GM12872 (cell line): ENCODE data around the gene CDK16.

Source experiments
- TF ChIP-seq, protein P1 (sequence below): IDR thresholded peaks from 3 replicates; pipeline ENCODE4 v1.5.1; 2011; ENCODE audit warnings: low read depth, mild to moderate bottlenecking, low read length, moderate library complexity; ENCODE audit not compliant: insufficient read depth

The CDK16 gene

DNA sequence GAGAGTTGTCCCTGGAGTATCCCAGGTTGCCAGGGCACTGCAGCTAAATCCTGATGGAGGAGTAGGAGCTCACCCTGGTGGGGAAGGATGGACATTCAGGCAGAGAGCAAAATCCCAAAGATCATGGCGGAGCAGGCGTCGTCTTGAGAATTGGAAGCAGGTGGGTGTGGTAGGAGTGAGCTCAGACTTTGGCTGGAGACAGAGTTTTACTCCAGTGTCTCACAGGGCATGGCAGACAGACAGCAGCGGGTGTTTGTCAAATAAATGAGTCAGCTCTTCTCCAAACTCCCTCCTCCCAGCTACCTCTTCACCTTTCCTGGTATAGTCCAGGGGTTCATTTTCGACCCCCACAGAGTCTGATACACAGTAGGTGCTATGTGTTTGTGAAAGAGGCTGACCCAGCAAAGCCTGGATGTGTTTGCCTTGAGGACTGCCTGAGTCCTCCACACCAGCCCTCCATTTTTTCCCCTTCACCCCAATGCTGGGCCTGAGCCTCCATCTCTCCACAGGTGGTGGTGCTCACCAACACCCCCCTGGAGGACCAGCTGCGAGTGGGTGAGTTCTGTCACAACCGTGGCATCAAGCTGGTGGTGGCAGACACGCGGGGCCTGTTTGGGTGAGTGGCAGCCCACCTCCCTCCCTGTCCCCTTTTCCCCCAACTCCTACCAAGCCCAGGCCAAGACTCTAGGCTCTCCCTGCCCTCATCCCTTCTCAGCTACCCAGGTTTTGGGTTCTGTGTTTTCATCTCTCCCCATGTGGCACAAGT lies 17.9 kb upstream of the CDK16 start:
- TF ChIP-seq, protein P1, sequence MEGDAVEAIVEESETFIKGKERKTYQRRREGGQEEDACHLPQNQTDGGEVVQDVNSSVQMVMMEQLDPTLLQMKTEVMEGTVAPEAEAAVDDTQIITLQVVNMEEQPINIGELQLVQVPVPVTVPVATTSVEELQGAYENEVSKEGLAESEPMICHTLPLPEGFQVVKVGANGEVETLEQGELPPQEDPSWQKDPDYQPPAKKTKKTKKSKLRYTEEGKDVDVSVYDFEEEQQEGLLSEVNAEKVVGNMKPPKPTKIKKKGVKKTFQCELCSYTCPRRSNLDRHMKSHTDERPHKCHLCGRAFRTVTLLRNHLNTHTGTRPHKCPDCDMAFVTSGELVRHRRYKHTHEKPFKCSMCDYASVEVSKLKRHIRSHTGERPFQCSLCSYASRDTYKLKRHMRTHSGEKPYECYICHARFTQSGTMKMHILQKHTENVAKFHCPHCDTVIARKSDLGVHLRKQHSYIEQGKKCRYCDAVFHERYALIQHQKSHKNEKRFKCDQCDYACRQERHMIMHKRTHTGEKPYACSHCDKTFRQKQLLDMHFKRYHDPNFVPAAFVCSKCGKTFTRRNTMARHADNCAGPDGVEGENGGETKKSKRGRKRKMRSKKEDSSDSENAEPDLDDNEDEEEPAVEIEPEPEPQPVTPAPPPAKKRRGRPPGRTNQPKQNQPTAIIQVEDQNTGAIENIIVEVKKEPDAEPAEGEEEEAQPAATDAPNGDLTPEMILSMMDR = no peak

DNA sequence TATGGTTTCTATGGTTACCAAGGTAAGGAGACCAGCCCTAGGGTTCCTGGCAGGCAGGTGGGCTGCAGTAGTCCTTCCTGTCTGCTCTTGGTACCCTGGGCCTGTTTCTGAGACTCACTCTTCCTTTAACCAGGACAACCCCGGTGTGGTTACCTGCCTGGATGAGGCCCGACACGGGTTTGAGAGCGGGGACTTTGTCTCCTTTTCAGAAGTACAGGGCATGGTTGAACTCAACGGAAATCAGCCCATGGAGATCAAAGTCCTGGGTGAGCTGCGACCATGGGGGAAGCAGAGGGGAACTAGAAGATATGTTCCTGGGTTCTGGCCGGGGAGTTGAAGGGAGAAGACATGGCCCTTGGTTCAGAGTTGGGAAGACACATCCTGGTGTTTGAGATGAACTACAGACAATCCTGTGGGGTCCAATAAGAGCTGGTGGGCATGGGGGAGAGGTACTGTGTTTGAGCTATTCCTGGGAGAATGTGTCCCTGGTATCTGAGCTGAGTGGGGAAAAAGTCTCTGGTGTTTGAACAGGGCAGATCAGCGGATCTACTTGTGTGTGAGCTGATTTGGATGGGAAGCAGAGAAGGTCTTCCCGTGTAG lies 17.0 kb upstream of the CDK16 start:
- TF ChIP-seq, protein P1 = no peak

DNA sequence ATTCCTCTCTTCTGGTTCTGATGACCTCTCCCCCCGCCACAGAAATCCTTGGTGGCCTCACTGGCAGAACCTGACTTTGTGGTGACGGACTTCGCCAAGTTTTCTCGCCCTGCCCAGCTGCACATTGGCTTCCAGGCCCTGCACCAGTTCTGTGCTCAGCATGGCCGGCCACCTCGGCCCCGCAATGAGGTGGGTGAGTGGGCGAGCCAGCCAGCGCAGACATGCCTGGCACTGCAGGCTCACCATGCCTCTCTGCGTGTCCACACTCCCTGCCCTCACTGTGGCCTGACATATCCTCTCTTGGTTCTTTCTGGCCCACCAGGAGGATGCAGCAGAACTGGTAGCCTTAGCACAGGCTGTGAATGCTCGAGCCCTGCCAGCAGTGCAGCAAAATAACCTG lies 16.2 kb upstream of the CDK16 start:
- TF ChIP-seq, protein P1 = no peak

DNA sequence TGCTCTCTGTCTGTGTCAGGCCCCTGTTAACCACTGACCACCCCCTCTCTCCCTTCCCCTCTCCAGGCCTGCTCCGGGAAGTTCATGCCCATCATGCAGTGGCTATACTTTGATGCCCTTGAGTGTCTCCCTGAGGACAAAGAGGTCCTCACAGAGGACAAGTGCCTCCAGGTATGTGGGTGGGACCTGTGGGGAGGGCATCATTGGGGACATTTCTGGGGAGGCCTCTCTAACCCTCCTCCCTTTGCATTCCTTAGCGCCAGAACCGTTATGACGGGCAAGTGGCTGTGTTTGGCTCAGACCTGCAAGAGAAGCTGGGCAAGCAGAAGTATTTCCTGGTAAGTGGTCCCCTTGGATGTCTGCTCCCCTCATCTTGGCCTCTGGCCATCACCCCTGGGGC lies 15.6 kb upstream of the CDK16 start:
- TF ChIP-seq, protein P1 = no peak

DNA sequence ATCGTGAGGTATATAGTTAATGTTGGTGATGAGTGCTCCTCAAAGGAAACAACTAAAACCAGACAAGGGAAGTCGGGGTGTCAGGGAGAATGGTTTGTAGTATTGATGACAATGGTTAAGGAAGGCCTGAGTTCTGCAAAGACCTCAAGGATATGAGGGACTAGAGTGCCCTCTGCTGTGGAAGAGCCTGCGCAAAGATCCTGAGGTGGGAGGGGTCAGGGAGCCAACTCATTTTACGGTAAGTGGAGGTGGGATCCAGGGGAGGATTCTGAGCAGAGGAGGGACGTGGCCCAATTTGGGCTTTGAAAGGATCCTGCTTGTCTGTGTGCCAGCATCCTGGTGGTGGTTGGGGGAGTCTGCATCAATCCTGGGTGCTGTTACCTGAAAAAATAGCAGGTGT lies 13.5 kb upstream of the CDK16 start:
- TF ChIP-seq, protein P1 = no peak

DNA sequence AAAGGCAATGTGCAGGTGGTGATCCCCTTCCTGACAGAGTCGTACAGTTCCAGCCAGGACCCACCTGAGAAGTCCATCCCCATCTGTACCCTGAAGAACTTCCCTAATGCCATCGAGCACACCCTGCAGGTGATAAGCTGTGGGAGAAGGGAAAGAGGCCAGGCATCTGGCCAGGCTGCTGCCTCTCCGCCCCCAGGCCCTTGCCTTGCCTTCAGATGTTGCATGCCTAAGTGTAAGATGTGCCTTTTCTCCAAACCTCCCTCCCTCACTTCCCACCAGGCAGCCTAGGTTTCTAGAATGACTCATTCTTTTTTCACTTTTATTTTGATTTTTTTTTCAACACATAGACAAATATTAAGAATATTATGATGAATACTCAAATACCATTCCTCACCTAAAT lies 12.2 kb upstream of the CDK16 start:
- TF ChIP-seq, protein P1 = no peak

DNA sequence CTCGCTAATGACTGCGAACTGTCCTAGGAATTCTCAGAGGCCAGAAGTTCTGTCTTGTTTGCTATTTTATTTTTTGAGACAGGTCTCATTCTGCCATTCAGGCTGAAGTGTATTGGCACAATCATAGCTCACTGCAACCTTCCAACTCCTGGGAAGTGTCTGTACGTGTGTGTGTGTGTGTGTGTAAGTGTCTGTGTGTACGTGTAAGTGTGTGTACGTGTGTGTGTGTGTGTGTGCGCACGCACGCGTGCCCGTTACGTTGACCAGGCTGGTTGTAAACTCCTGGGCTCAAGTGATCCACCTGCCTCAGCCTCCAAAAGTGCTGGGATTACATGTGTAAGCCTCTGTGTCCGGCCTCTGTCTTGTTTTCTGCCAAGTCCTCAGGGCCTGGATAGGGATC lies 10.4 kb upstream of the CDK16 start:
- TF ChIP-seq, protein P1 = no peak
